Endodermal cell (in vitro differentiated cells): ENCODE data around the gene APOBEC3G. TPM values are rescaled to one million over a fixed set of nuclear protein-coding genes. Genes with fewer than 3 reads are reported as not detected.

Source experiments
- DNase-seq: peaks from one replicate; pipeline ENCODE4 v3.0.0-alpha.2; 2017
- H3K27ac ChIP-seq: 2 replicates; pipeline ENCODE4 v1.5.1; 2013; ENCODE audit warnings: mild to moderate bottlenecking, low read depth, low read length, moderate library complexity
- H3K27me3 ChIP-seq: 2 replicates; pipeline ENCODE4 v1.6.1; 2013; ENCODE audit warnings: mild to moderate bottlenecking, low read length, moderate library complexity; ENCODE audit not compliant: insufficient read depth, control insufficient read depth, poor library complexity, severe bottlenecking
- H3K36me3 ChIP-seq: 2 replicates; pipeline ENCODE4 v1.7.0; 2013; ENCODE audit warnings: mild to moderate bottlenecking, low read length, moderate library complexity; ENCODE audit not compliant: control insufficient read depth, insufficient read depth
- H3K4me1 ChIP-seq: one replicate; pipeline ENCODE4 v1.7.0; 2013; ENCODE audit warnings: low read length; ENCODE audit not compliant: control insufficient read depth, insufficient read depth
- H3K4me3 ChIP-seq: 2 replicates; pipeline ENCODE4 v1.5.1; 2013; ENCODE audit warnings: mild to moderate bottlenecking, low read length, moderate library complexity
- H3K9ac ChIP-seq: 2 replicates; pipeline ENCODE4 v1.6.1; 2013; ENCODE audit warnings: mild to moderate bottlenecking, low read length, moderate library complexity; ENCODE audit not compliant: poor library complexity, severe bottlenecking; ENCODE audit errors: extremely low read depth
- H3K9me3 ChIP-seq: 2 replicates; pipeline ENCODE4 v1.6.1; 2013; ENCODE audit warnings: mild to moderate bottlenecking, low read length, moderate library complexity; ENCODE audit not compliant: control insufficient read depth
- H3K27ac Mint-ChIP-seq: 2 replicates; pipeline ENCODE4 v1.8.0; 2020; ENCODE audit warnings: mixed read lengths
- H3K27me3 Mint-ChIP-seq: 2 replicates; pipeline ENCODE4 v1.8.0; 2021; ENCODE audit warnings: mild to moderate bottlenecking, mixed read lengths; ENCODE audit not compliant: insufficient read depth
- H3K36me3 Mint-ChIP-seq: 2 replicates; pipeline ENCODE4 v1.8.0; 2020; ENCODE audit warnings: low read depth, mixed read lengths
- H3K4me1 Mint-ChIP-seq: 2 replicates; pipeline ENCODE4 v1.8.0; 2020; ENCODE audit warnings: mixed read lengths
- H3K4me3 Mint-ChIP-seq: 2 replicates; pipeline ENCODE4 v1.8.0; 2020; ENCODE audit warnings: mild to moderate bottlenecking, moderate library complexity, mixed read lengths
- H3K9me3 Mint-ChIP-seq: 2 replicates; pipeline ENCODE4 v1.8.0; 2020; ENCODE audit warnings: mild to moderate bottlenecking, mixed read lengths
- CTCF ChIP-seq: fragments of 200-600 bp; sonication (generic); conservative IDR thresholded peaks from 2 replicates; pipeline ENCODE4 v1.5.0; 2021; ENCODE audit warnings: antibody characterized with exemption, mild to moderate bottlenecking
- WGBS, 2 experiments: methylation state at CpG; one replicate each; pipeline versions ENCODE4 v1.1.5 to v1.1.7; 2013; ENCODE audit warnings: missing lambda C conversion rate in 2 of 2, mixed read lengths in 1 of 2; ENCODE audit not compliant: insufficient coverage in 1 of 2, insufficient read length in 1 of 2; 5-methylcytosine and 5-hydroxymethylcytosine counted together
- total RNA-seq, 2 donors: library from RNA; stranded (reverse); fragmentation: NEBNext Ultra II Directional in 1 of 2; extraction: Animal tissue kit (Norgen Biotek cat#: 25700) in 1 of 2; gene quantifications; 2 replicates in 1 of 2; 3 replicates in 1 of 2; pipeline ENCODE4 v1.2.1, GENCODE V29; 2021

APOBEC3G gene
- total RNA-seq, 2 donors from 2014 or later = 8.7 to 19.7 TPM

- no peak for TF ChIP-seq CTCF
- no peak overlapping the region for H3K4me3 ChIP-seq
- WGBS, 2 experiments = 91 to 97% methylated on average over 9 to 15 of the region's 15 CpGs
- Mint-ChIP-seq H3K36me3 (peaks cover 2% of the 10 kb centered on the region), H3K27ac (no peak overlapping the region), H3K4me3 (no peak overlapping the region), H3K27me3 (peaks cover 5% of the 10 kb centered on the region), H3K9me3 (no peaks in the 10 kb centered on the region), H3K4me1 (peaks cover 15% of the 10 kb centered on the region)
- H3K27me3 ChIP-seq = no peaks in the 10 kb centered on the region
- H3K27ac ChIP-seq = no peak overlapping the region
- DNase-seq = no peak
- H3K36me3 ChIP-seq = no peaks in the 10 kb centered on the region
- no peaks in the 10 kb centered on the region for H3K9me3 ChIP-seq
- peaks cover 10% of the 10 kb centered on the region for H3K4me1 ChIP-seq
- no peak overlapping the region for H3K9ac ChIP-seq
Observed at GRCh38 chr22:39090426-39091064, 13.5 kb downstream of the APOBEC3G start.

GRCh38 chr22:39091126-39092081, 14.3 kb downstream of the APOBEC3G start:
- Histone ChIP-seq H3K36me3 (no peaks in the 10 kb centered on the region), H3K9me3 (no peaks in the 10 kb centered on the region), H3K4me1 (peaks cover 10% of the 10 kb centered on the region), H3K27me3 (no peaks in the 10 kb centered on the region), H3K4me3 (no peak overlapping the region), H3K9ac (no peak overlapping the region), H3K27ac (no peak overlapping the region)
- Mint-ChIP-seq H3K27me3 (peaks cover 4% of the 10 kb centered on the region), H3K36me3 (peaks cover under 1% of the 10 kb centered on the region), H3K27ac (no peak overlapping the region), H3K9me3 (no peaks in the 10 kb centered on the region), H3K4me3 (no peak overlapping the region), H3K4me1 (peaks cover 15% of the 10 kb centered on the region)
- TF ChIP-seq CTCF = no peak
- WGBS, 2 experiments = 90 to 95% methylated on average over 16 to 23 of the region's 23 CpGs
- DNase-seq = no peak

GRCh38 chr22:39092111-39092862, 15.2 kb downstream of the APOBEC3G start:
- Histone ChIP-seq H3K36me3 (no peaks in the 10 kb centered on the region), H3K4me1 (peaks cover 10% of the 10 kb centered on the region), H3K4me3 (no peak overlapping the region), H3K9me3 (no peaks in the 10 kb centered on the region), H3K27ac (no peak overlapping the region), H3K9ac (no peak overlapping the region), H3K27me3 (no peaks in the 10 kb centered on the region)
- no peak overlapping the region for H3K27ac Mint-ChIP-seq
- no peak overlapping the region for H3K4me3 Mint-ChIP-seq
- WGBS, 2 experiments = 82 to 87% methylated on average over 8 of the region's 8 CpGs
- no peaks in the 10 kb centered on the region for H3K9me3 Mint-ChIP-seq
- H3K4me1 Mint-ChIP-seq = peaks cover 15% of the 10 kb centered on the region
- H3K27me3 Mint-ChIP-seq = peaks cover 4% of the 10 kb centered on the region
- TF ChIP-seq CTCF = no peak
- no peaks in the 10 kb centered on the region for H3K36me3 Mint-ChIP-seq
- DNase-seq = no peak
